GM12892 (cell line): ENCODE measurements around the gene FHL2.

Experiments
- POLR2A ChIP-seq: IDR thresholded peaks from 2 replicates; pipeline ENCODE4 v1.6.1; 2011; ENCODE audit warnings: low read depth, low read length, control low read depth
- TAF1 ChIP-seq: IDR thresholded peaks from 2 replicates; pipeline ENCODE4 v1.6.1; 2011; ENCODE audit warnings: low read depth, mild to moderate bottlenecking, control low read depth, low read length, borderline replicate concordance

GRCh38 chr2:105399207-105399861 lies 483 bp upstream of the FHL2 start:
- TF ChIP-seq TAF1 (no peak), POLR2A (no peak)
